ENCODE measurements around the gene BGLAP. TPM values are rescaled to one million over a fixed set of nuclear protein-coding genes. Genes with fewer than 3 reads are reported as not detected.

Gene BGLAP
- polyA plus RNA-seq, 1 donor (not counting 4 experiments of a cell fraction or from before 2014, with no cell fraction given) = 0.12 TPM

GRCh38 chr1:156212833-156213643 is 28.9 kb upstream of the BGLAP start, which contains the start of gene PMF1:
PMF1 (plus strand) TSS chr1:156213007; CDS start chr1:156213016, 9 bp downstream.
- Histone ChIP-seq H3K4me1 (ENCODE audit: control insufficient read depth, extremely low read depth, insufficient read depth, low read length) (peaks cover 25% of the 10 kb centered on the region), H3K27me3 (ENCODE audit: control insufficient read depth, extremely low read depth, insufficient read depth, low read length) (no peaks in the 10 kb centered on the region), H3K4me3 (ENCODE audit: control insufficient read depth in 2 of 3, extremely low read depth in 1 of 3, insufficient read depth in 2 of 3, low read depth in 1 of 3, low read length in 3 of 3) (peak within 1 kb of the TSS; percentile 49 to 90 (median 87)), H3K27ac (ENCODE audit: control insufficient read depth, insufficient read depth, low read length) (peak within 1 kb of the TSS; percentile 97), H3K9me1 (ENCODE audit: control insufficient read depth, extremely low read depth, insufficient read depth, low read length) (no peaks in the 10 kb centered on the region), H3K79me2 (ENCODE audit: control insufficient read depth, insufficient read depth, low read length) (peaks cover 6% of the 10 kb centered on the region), H3K4me2 (ENCODE audit: control insufficient read depth, extremely low read depth, insufficient read depth, low read depth, low read length) (peak within 1 kb of the TSS; percentile 96), H2AFZ (ENCODE audit: control insufficient read depth, low read length) (peak within 1 kb of the TSS; percentile 96), H3K9ac (ENCODE audit: control insufficient read depth, extremely low read depth, insufficient read depth, low read length) (peak within 1 kb of the TSS; percentile 97), H3K36me3 (ENCODE audit: control insufficient read depth in 2 of 2, extremely low read depth in 1 of 2, insufficient read depth in 2 of 2, low read length in 2 of 2) (peaks cover 9 to 14% of the 10 kb centered on the region in 2 experiments), H4K20me1 (ENCODE audit: control insufficient read depth, extremely low read depth, insufficient read depth, low read length) (no peaks in the 10 kb centered on the region), H3K9me3 (ENCODE audit: control insufficient read depth, low read depth, low read length) (no peaks in the 10 kb centered on the region)
- no peak for FAIRE-seq
- no peak for DNase-seq (ENCODE audit: low read depth, low spot score)
- TF ChIP-seq, protein P1, sequence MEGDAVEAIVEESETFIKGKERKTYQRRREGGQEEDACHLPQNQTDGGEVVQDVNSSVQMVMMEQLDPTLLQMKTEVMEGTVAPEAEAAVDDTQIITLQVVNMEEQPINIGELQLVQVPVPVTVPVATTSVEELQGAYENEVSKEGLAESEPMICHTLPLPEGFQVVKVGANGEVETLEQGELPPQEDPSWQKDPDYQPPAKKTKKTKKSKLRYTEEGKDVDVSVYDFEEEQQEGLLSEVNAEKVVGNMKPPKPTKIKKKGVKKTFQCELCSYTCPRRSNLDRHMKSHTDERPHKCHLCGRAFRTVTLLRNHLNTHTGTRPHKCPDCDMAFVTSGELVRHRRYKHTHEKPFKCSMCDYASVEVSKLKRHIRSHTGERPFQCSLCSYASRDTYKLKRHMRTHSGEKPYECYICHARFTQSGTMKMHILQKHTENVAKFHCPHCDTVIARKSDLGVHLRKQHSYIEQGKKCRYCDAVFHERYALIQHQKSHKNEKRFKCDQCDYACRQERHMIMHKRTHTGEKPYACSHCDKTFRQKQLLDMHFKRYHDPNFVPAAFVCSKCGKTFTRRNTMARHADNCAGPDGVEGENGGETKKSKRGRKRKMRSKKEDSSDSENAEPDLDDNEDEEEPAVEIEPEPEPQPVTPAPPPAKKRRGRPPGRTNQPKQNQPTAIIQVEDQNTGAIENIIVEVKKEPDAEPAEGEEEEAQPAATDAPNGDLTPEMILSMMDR (optimal IDR thresholded peaks at IDR 0.05 in 1 of 3, IDR thresholded peaks at IDR 0.05 in 1 of 3, conservative IDR thresholded peaks at IDR 0.05 in 1 of 3; ENCODE audit: extremely low read depth in 1 of 3, insufficient read depth in 2 of 3, low read length in 3 of 3) = no peak
- no peak for TF ChIP-seq EZH2 (IDR thresholded peaks at IDR 0.05; ENCODE audit: low read length)
- dilution Hi-C loops (cut with MboI; ENCODE audit: extremely low pct_ligation_motif_present, low sequenced_read_pairs) = no loop called here

DNA sequence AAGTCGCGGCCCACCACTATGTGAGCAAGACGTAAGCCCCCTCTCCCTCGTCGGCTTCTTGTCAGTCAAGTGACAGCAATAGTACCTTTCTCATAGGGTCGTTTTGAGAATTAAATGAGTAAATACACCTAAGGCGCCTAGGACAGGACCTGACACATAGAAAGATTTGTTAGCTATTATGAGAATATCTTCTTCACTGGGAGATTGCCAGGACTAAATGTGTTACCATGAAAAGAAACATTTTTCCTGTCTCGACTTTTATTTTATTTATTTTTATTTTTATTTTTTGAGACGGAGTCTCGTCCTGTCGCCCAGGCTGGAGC is 28.4 kb upstream of the BGLAP start:
- no peak for TF ChIP-seq EZH2 (IDR thresholded peaks at IDR 0.05; ENCODE audit: low read length)
- TF ChIP-seq, protein P1 (optimal IDR thresholded peaks at IDR 0.05 in 1 of 3, IDR thresholded peaks at IDR 0.05 in 1 of 3, conservative IDR thresholded peaks at IDR 0.05 in 1 of 3; ENCODE audit: extremely low read depth in 1 of 3, insufficient read depth in 2 of 3, low read length in 3 of 3) = no peak
- no peaks in the 10 kb centered on the region for H3K27me3 ChIP-seq (ENCODE audit: control insufficient read depth, extremely low read depth, insufficient read depth, low read length)
- dilution Hi-C loops (cut with MboI; ENCODE audit: extremely low pct_ligation_motif_present, low sequenced_read_pairs) = no loop called here
- H3K79me2 ChIP-seq (ENCODE audit: control insufficient read depth, insufficient read depth, low read length) = peaks cover 6% of the 10 kb centered on the region
- no peak for FAIRE-seq
- H3K9me3 ChIP-seq (ENCODE audit: control insufficient read depth, low read depth, low read length) = no peaks in the 10 kb centered on the region
- no peak for DNase-seq (ENCODE audit: low read depth, low spot score)
- peak overlapping the region; percentile 49 to 90 (median 87) for H3K4me3 ChIP-seq (ENCODE audit: control insufficient read depth in 2 of 3, extremely low read depth in 1 of 3, insufficient read depth in 2 of 3, low read depth in 1 of 3, low read length in 3 of 3)
- peaks cover 31% of the 10 kb centered on the region for H3K4me1 ChIP-seq (ENCODE audit: control insufficient read depth, extremely low read depth, insufficient read depth, low read length)
- H3K27ac ChIP-seq (ENCODE audit: control insufficient read depth, insufficient read depth, low read length) = peak overlapping the region; percentile 97
- no peaks in the 10 kb centered on the region for H4K20me1 ChIP-seq (ENCODE audit: control insufficient read depth, extremely low read depth, insufficient read depth, low read length)
- peak overlapping the region; percentile 96 for H2AFZ ChIP-seq (ENCODE audit: control insufficient read depth, low read length)
- no peaks in the 10 kb centered on the region for H3K9me1 ChIP-seq (ENCODE audit: control insufficient read depth, extremely low read depth, insufficient read depth, low read length)
- peak overlapping the region; percentile 97 for H3K9ac ChIP-seq (ENCODE audit: control insufficient read depth, extremely low read depth, insufficient read depth, low read length)
- H3K4me2 ChIP-seq (ENCODE audit: control insufficient read depth, extremely low read depth, insufficient read depth, low read depth, low read length) = peak overlapping the region; percentile 96
- H3K36me3 ChIP-seq (ENCODE audit: control insufficient read depth in 2 of 2, extremely low read depth in 1 of 2, insufficient read depth in 2 of 2, low read length in 2 of 2) = peaks cover 9 to 14% of the 10 kb centered on the region in 2 experiments

Measured in keratinocyte (primary cell).